HL-60 (cell line): ENCODE measurements around the gene LRRC74B.
"Not testable (repeated sequence)": the region's sequence is repeated elsewhere in the genome, so short reads cannot be mapped to it uniquely, and the experiment has no call there.

Experiments used
- DNase-seq, 2 experiments: peaks; one replicate each; pipeline ENCODE4 v3.0.0-alpha.2; 2010 to 2020; ENCODE audit warnings: low read depth in 1 of 2, low spot score in 1 of 2
- H3K27ac ChIP-seq: fragments of 250-450 bp; sonication (Bioruptor Pico); replicated peaks from 2 replicates; pipeline ENCODE4 v1.5.1; 2020; ENCODE audit warnings: mild to moderate bottlenecking, moderate library complexity
- H3K27me3 ChIP-seq: fragments of 250-450 bp; sonication (Bioruptor Pico); 2 replicates; pipeline ENCODE4 v1.5.1; 2021; ENCODE audit warnings: mild to moderate bottlenecking, moderate library complexity; ENCODE audit not compliant: insufficient read depth, poor library complexity, severe bottlenecking
- H3K4me3 ChIP-seq: replicated peaks from 2 replicates; pipeline ENCODE4 v1.5.1; 2011; ENCODE audit warnings: mild to moderate bottlenecking, control low read depth, low read length; ENCODE audit not compliant: insufficient read depth
- GABPA ChIP-seq: IDR thresholded peaks from 2 replicates; pipeline ENCODE4 v1.6.1; 2012; ENCODE audit warnings: low read depth
- POLR2AphosphoS5 ChIP-seq: IDR thresholded peaks from 2 replicates; pipeline ENCODE4 v1.6.1; 2012; ENCODE audit warnings: low read depth
- SPI1 ChIP-seq: IDR thresholded peaks from 2 replicates; pipeline ENCODE4 v1.6.1; 2012; ENCODE audit warnings: low read depth, mild to moderate bottlenecking, borderline replicate concordance
- TF ChIP-seq, protein P1 (sequence below): IDR thresholded peaks from 2 replicates; pipeline ENCODE4 v1.6.1; 2012; ENCODE audit warnings: low read depth; ENCODE audit not compliant: insufficient replicate concordance
- TF ChIP-seq, protein P2 (sequence below): IDR thresholded peaks from one replicate; pipeline ENCODE4 v1.5.1; 2011; ENCODE audit warnings: low read length, control low read depth, inconsistent platforms; ENCODE audit not compliant: insufficient read depth

Gene LRRC74B

DNA sequence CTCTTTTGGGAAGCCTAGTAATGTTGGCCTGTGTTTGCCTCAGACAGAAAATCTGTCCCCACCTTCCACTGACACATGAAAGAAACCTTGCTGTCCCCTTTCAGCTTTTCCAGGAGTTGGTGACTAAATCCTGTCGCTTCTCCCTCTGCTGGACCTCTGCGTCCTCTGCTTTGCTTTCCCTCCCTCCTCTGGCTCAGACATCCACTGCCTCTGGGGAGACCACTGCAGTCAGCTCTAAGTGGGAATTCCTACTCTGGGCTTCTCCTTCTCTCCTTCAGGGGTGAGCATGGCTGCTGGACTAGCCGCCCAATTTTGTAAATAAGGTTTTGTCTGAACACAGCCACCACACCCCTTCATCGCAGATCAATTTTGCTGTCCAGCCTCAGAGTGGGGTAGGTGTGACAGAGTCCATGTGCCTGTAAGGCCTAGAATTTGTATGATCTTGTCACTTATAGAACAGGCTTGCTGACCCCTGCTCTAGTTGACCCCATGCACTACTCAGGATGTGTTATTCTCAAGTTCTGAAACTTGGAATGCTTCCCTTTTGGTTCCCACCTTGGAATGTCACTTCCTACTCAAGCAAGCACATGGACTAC, 23.0 kb downstream of the LRRC74B start:
- H3K27ac ChIP-seq = no peak overlapping the region
- H3K27me3 ChIP-seq = no peaks in the 10 kb centered on the region
- H3K4me3 ChIP-seq = no peak overlapping the region
- no peak for DNase-seq
- TF ChIP-seq GABPA (no peak), POLR2AphosphoS5 (no peak), SPI1 (no peak)
- TF ChIP-seq, protein P1, sequence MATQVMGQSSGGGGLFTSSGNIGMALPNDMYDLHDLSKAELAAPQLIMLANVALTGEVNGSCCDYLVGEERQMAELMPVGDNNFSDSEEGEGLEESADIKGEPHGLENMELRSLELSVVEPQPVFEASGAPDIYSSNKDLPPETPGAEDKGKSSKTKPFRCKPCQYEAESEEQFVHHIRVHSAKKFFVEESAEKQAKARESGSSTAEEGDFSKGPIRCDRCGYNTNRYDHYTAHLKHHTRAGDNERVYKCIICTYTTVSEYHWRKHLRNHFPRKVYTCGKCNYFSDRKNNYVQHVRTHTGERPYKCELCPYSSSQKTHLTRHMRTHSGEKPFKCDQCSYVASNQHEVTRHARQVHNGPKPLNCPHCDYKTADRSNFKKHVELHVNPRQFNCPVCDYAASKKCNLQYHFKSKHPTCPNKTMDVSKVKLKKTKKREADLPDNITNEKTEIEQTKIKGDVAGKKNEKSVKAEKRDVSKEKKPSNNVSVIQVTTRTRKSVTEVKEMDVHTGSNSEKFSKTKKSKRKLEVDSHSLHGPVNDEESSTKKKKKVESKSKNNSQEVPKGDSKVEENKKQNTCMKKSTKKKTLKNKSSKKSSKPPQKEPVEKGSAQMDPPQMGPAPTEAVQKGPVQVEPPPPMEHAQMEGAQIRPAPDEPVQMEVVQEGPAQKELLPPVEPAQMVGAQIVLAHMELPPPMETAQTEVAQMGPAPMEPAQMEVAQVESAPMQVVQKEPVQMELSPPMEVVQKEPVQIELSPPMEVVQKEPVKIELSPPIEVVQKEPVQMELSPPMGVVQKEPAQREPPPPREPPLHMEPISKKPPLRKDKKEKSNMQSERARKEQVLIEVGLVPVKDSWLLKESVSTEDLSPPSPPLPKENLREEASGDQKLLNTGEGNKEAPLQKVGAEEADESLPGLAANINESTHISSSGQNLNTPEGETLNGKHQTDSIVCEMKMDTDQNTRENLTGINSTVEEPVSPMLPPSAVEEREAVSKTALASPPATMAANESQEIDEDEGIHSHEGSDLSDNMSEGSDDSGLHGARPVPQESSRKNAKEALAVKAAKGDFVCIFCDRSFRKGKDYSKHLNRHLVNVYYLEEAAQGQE = no peak
- TF ChIP-seq, protein P2, sequence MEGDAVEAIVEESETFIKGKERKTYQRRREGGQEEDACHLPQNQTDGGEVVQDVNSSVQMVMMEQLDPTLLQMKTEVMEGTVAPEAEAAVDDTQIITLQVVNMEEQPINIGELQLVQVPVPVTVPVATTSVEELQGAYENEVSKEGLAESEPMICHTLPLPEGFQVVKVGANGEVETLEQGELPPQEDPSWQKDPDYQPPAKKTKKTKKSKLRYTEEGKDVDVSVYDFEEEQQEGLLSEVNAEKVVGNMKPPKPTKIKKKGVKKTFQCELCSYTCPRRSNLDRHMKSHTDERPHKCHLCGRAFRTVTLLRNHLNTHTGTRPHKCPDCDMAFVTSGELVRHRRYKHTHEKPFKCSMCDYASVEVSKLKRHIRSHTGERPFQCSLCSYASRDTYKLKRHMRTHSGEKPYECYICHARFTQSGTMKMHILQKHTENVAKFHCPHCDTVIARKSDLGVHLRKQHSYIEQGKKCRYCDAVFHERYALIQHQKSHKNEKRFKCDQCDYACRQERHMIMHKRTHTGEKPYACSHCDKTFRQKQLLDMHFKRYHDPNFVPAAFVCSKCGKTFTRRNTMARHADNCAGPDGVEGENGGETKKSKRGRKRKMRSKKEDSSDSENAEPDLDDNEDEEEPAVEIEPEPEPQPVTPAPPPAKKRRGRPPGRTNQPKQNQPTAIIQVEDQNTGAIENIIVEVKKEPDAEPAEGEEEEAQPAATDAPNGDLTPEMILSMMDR = no peak

DNA sequence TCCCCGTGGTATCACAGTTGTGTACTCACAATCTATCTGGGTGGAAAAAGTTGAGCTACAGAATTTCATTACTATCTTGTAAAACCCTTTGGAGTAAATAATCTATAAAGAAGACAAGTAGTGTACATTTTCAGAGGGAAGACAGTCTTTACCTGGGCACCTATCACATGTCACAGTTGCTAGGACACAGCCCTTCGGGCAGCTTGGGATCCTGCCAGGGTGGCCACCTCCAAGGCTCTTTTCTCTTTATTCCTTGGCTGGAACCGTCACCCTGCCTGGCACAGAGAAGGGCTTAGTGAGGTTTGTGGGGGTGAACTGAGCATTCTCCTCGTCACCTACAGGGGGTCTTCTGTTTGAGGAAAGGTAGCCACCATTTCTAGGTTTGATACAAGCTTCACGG, 23.6 kb downstream of the LRRC74B start:
- TF ChIP-seq, protein P1 = no peak
- TF ChIP-seq POLR2AphosphoS5 = no peak
- no peak for TF ChIP-seq SPI1
- no peak for TF ChIP-seq GABPA
- TF ChIP-seq, protein P2 = no peak

DNA sequence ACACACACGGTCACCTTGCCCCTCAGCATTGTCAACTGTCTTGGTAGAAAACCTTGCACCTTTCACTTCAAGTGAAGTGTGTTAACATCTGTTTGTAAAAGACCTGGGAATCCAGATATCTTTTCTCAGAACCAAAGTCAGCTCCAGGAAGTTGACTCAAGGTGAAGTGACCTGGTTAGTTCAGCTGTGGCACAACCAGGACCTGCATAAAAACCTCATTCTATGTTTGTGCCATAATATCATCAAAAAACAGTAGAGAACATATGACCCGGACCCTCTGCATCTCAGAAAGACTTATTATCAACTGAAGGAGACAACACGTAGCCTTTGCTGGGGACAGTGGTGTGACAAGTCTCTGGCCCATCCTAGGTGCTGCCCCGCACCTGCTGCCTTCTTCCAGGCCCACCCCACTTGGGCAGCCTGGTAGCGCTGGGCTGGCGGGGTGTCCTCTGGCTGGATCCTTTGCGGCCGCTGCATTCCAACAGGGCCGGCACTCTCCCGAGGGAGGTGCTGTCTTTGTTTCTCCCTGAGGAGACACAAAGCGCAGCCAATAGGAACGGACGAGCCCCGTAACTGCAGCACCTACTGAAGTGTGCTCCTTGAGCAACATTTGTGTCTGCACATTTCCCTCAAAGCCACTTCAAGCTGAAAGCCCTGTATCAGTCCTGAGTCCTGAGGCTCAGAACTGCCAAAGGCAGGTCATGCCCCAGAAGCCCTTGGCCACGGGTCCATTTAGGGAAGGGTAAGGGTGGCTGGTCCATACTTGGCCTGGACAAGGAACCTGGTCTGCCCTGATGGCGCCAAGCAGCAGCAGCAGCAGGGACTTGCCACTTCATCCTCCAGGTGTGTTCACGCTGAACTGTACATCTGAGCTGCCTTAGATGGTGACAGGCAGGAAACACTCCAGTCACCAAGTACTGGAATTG, 25.2 kb downstream of the LRRC74B start:
- DNase-seq = no peak
- Histone ChIP-seq H3K27me3 (no peaks in the 10 kb centered on the region), H3K27ac (no peak overlapping the region), H3K4me3 (no peak overlapping the region)
- no peak for TF ChIP-seq GABPA
- TF ChIP-seq SPI1 = no peak

More for the DNA sequence above, 23.6 kb downstream of the LRRC74B start:
- Histone ChIP-seq H3K4me3 (no peak overlapping the region), H3K27me3 (no peaks in the 10 kb centered on the region), H3K27ac (no peak overlapping the region)
- no peak for DNase-seq

DNA sequence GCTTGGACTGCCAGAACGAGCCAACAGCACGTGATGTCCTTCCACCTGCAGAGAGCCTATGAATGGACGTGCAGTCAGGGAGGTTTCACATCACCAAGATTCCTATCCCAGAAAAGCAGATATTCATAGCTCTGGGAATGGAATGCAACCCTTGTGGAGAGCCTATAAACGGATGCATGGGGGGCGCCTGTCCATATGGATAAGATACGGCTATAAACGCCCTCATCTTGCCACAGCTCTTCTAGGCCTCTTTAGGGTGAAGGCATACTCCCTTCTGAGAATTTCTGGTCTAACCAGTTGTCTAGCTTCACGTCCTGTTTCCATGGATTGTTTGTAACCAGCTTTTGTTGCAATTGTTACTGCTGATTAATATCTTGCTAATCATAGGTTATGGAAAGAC, 26.1 kb downstream of the LRRC74B start:
- not testable (repeated sequence) for DNase-seq, H3K27ac ChIP-seq, H3K27me3 ChIP-seq, H3K4me3 ChIP-seq
